ENCODE results near the gene CTRL.

DNA sequence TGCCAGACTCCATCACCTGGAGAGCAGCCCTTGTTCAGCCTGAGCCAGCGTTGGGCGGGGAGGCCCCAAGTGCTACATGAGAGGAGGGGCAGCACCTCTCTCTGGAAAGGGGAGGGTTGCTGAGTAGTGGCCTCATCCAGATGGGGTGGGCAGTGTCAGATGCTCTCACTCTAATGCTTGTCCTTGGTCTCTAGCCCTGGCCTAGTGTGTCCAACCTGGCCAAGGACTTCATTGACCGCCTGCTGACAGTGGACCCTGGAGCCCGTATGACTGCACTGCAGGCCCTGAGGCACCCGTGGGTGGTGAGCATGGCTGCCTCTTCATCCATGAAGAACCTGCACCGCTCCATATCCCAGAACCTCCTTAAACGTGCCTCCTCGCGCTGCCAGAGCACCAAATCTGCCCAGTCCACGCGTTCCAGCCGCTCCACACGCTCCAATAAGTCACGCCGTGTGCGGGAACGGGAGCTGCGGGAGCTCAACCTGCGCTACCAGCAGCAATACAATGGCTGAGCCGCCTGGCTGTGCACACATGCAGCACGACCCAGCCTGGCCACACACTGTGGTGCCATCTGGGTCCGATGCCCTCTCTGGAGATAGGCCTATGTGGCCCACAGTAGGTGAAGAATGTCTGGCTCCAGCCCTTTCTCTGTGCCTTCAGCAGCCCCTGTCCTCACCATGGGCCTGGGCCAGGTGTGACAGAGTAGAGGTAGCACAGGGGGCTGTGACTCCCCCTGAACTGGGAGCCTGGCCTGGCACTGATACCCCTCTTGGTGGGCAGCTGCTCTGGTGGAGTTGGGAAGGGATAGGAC, 4.3 kb downstream of the CTRL start:
- no peak for TF ChIP-seq CTCF (IDR thresholded peaks at IDR 0.05)
- TF ChIP-seq POLR2A (IDR thresholded peaks at IDR 0.05) = no peak
